IMR-90 (cell line): ENCODE measurements around the gene WASHC2C. TPM values are rescaled to one million over a fixed set of nuclear protein-coding genes. Genes with fewer than 3 reads are reported as not detected.
"Not testable (repeated sequence)": the region's sequence is repeated elsewhere in the genome, so short reads cannot be mapped to it uniquely, and the experiment has no call there.

ENCODE experiments used
- ATAC-seq: fragments of 200-7000 bp; cut with Tn5 transposase; 2 replicates; pipeline ENCODE4 v1.9.1; 2020; ENCODE audit warnings: low read depth, mild to moderate bottlenecking, moderate library complexity
- BruUV-seq: library from RNA; stranded (reverse); fragments of 400-500 nt; replicated peaks from 2 replicates; lab custom pipeline; 2021; lab: Mats Ljungman, UMichigan
- CTCF ChIA-PET: fragments of 300-600 bp; formaldehyde crosslinking; extraction: SDS; loops from one replicate; lab custom pipeline; 2021; ENCODE audit warnings: antibody characterized with exemption; lab: Yijun Ruan, JAX
- POLR2A ChIA-PET: fragments of 300-600 bp; sonication (Branson Sonifier 250); formaldehyde crosslinking; loops from one replicate; lab custom pipeline; 2022; ENCODE audit warnings: antibody characterized with exemption; ENCODE audit not compliant: unreplicated experiment; lab: Charles Lee
- DNase-seq: peaks from one replicate; pipeline ENCODE4 v3.0.0; 2013
- H2AFZ ChIP-seq: replicated peaks from 2 replicates; pipeline ENCODE3; 2013; ENCODE audit warnings: low read length, mild to moderate bottlenecking; ENCODE audit not compliant: poor library complexity
- H2AK5ac ChIP-seq: 2 replicates; pipeline ENCODE4 v1.6.1; 2013; ENCODE audit warnings: low read depth, low read length, inconsistent platforms
- H2AK9ac ChIP-seq: replicated peaks from 2 replicates; pipeline ENCODE3; 2013; ENCODE audit warnings: mild to moderate bottlenecking, low read depth, low read length, moderate library complexity; ENCODE audit not compliant: poor library complexity
- H2BK120ac ChIP-seq: 2 replicates; pipeline ENCODE4 v1.6.1; 2013; ENCODE audit warnings: low read depth, low read length, inconsistent platforms
- H2BK15ac ChIP-seq: 3 replicates; pipeline ENCODE4 v1.6.1; 2013; ENCODE audit warnings: low read depth, low read length, inconsistent platforms
- H2BK20ac ChIP-seq: 2 replicates; pipeline ENCODE4 v1.6.1; 2013; ENCODE audit warnings: low read depth, mild to moderate bottlenecking, inconsistent platforms, low read length, moderate library complexity
- H2BK5ac ChIP-seq: 2 replicates; pipeline ENCODE4 v1.6.1; 2013; ENCODE audit warnings: mild to moderate bottlenecking, low read depth, low read length, inconsistent platforms; ENCODE audit not compliant: poor library complexity, severe bottlenecking
- H3K14ac ChIP-seq: replicated peaks from 2 replicates; pipeline ENCODE4 v1.6.1; 2013; ENCODE audit warnings: low read depth, low read length, inconsistent platforms
- H3K18ac ChIP-seq: 2 replicates; pipeline ENCODE4 v1.6.1; 2013; ENCODE audit warnings: low read depth, low read length, control low read depth
- H3K23ac ChIP-seq: 2 replicates; pipeline ENCODE4 v1.6.1; 2013; ENCODE audit warnings: low read depth, low read length, inconsistent platforms
- H3K27ac ChIP-seq: 2 replicates; pipeline ENCODE4 v1.5.1; 2013; ENCODE audit warnings: mild to moderate bottlenecking, control low read depth, low read length; ENCODE audit not compliant: insufficient read depth
- H3K27me3 ChIP-seq: 2 replicates; pipeline ENCODE4 v1.6.1; 2013; ENCODE audit warnings: low read length; ENCODE audit not compliant: control insufficient read depth, insufficient read depth
- H3K36me3 ChIP-seq: 2 replicates; pipeline ENCODE4 v1.6.1; 2013; ENCODE audit warnings: low read length, mixed read lengths; ENCODE audit not compliant: control insufficient read depth, insufficient read depth
- H3K4ac ChIP-seq: 2 replicates; pipeline ENCODE4 v1.6.1; 2013; ENCODE audit warnings: low read depth, low read length, inconsistent platforms
- H3K4me1 ChIP-seq: 2 replicates; pipeline ENCODE4 v1.6.1; 2013; ENCODE audit warnings: low read length, mixed read lengths; ENCODE audit not compliant: control insufficient read depth, insufficient read depth
- H3K4me2 ChIP-seq: 2 replicates; pipeline ENCODE4 v1.6.1; 2013; ENCODE audit warnings: low read depth, mild to moderate bottlenecking, control low read depth, low read length, moderate library complexity
- H3K4me3 ChIP-seq: 2 replicates; pipeline ENCODE4 v1.5.1; 2013; ENCODE audit warnings: low read depth, mild to moderate bottlenecking, control low read depth, low read length, moderate library complexity; ENCODE audit not compliant: insufficient read depth
- H3K56ac ChIP-seq: 2 replicates; pipeline ENCODE4 v1.6.1; 2013; ENCODE audit warnings: low read length, inconsistent platforms; ENCODE audit not compliant: insufficient read depth; ENCODE audit errors: extremely low read depth
- H3K79me1 ChIP-seq, 2 experiments: 2 replicates each; pipeline ENCODE4 v1.6.1; 2013; ENCODE audit warnings: low read length in 2 of 2, inconsistent platforms in 1 of 2, low read depth in 1 of 2
- H3K9ac ChIP-seq: 2 replicates; pipeline ENCODE4 v1.6.1; 2013; ENCODE audit warnings: low read depth, low read length, control low read depth
- H3K9me1 ChIP-seq: 2 replicates; pipeline ENCODE4 v1.6.1; 2013; ENCODE audit warnings: low read length, inconsistent platforms; ENCODE audit not compliant: insufficient read depth
- H3K9me3 ChIP-seq: 2 replicates; pipeline ENCODE4 v1.6.1; 2013; ENCODE audit warnings: low read length; ENCODE audit not compliant: control insufficient read depth, insufficient read depth
- H4K20me1 ChIP-seq: 2 replicates; pipeline ENCODE4 v1.6.1; 2013; ENCODE audit warnings: low read length, inconsistent platforms; ENCODE audit not compliant: insufficient read depth
- H4K5ac ChIP-seq: 2 replicates; pipeline ENCODE4 v1.6.1; 2013; ENCODE audit warnings: mild to moderate bottlenecking, low read depth, low read length, control low read depth
- H4K8ac ChIP-seq, 2 experiments: 2 replicates each; pipeline ENCODE4 v1.6.1; 2013; ENCODE audit warnings: low read depth in 2 of 2, low read length in 2 of 2, control low read depth in 1 of 2, inconsistent platforms in 1 of 2
- H4K91ac ChIP-seq: 2 replicates; pipeline ENCODE4 v1.6.1; 2013; ENCODE audit warnings: low read depth, low read length, inconsistent platforms; ENCODE audit not compliant: insufficient read depth
- WGBS, 2 experiments: methylation state at CpG; one replicate each; pipeline versions ENCODE4 v1.1.5 to v1.1.7; 2013; ENCODE audit warnings: missing lambda C conversion rate in 2 of 2; ENCODE audit not compliant: insufficient read length in 1 of 2; ENCODE audit errors: extremely low coverage in 2 of 2; 5-methylcytosine and 5-hydroxymethylcytosine counted together
- dilution Hi-C: fragments of 300-500 bp; cut with HindIII; formaldehyde crosslinking; loops from one replicate; pipeline ENCODE4 v1.14.3; 2018; ENCODE audit warnings: low sequenced_read_pairs; ENCODE audit not compliant: unreplicated experiment
- in situ Hi-C: fragments of 300-500 bp; cut with MboI; formaldehyde crosslinking; loops from 3 replicates; pipeline ENCODE4 v1.14.3; 2019; ENCODE audit warnings: low sequenced_read_pairs, inconsistent platforms, mixed read lengths
- intact Hi-C: fragments of 100-400 bp; cut with micrococcal nuclease; formaldehyde crosslinking; loops from 2 replicates; pipeline ENCODE4 v1.10.0; 2022
- polyA plus RNA-seq, 3 experiments: library from polyadenylated mRNA; depleted of rRNA; stranded (reverse); fragments of >200 nt; gene quantifications; 2 replicates each; pipeline ENCODE4 v1.2.3, GENCODE V29; 2012; ENCODE audit warnings: low replicate concordance in 1 of 3
- total RNA-seq: library from RNA; depleted of rRNA; stranded (reverse); fragments of >200 nt; gene quantifications from 2 replicates; pipeline ENCODE4 v1.2.3, GENCODE V29; 2012

WASHC2C gene
- total and polyA plus RNA-seq, 2 of the 4 experiments (the other 2 are of a cell fraction): 22.2 to 27.2 TPM

DNA sequence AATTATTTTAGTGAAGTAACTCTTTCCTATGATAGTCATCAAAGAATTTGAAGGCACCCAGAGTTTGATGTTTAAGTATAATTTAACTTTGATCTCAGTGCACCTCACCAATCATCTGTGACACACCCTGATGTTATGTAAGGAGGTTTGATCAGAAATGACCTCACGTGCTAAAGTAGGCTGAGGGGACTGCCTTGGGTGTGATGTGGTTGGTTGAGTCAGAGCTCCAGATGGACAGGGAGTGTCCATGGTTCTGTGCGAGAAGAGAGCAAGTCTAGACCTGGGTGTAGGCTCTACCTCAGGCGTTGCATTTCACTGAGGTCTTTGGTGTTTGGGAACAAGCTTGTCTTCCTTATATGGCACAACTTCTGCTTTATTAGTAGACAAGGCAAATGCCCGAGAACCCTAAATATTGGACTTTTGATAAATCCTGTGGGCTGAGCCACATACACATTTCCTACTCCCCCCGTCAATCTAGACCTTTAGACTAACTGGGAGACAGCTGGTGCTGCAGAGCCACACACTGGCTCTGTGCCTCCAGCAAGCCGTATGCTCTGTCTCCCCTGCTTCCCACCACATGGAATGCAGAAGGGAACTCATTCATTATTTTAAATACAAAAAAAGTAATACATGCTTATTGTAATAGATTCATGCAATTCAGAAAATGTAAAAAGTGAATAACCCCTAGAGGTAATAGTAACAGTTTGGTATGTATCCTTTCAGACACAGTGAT lies 63.8 kb downstream of the WASHC2C start:
- H3K4me1 ChIP-seq, H2BK120ac ChIP-seq, H3K4me3 ChIP-seq, in situ Hi-C loops, H4K20me1 ChIP-seq, CTCF ChIA-PET, H3K79me1 ChIP-seq, H2BK20ac ChIP-seq, H3K56ac ChIP-seq, H4K5ac ChIP-seq, H2BK15ac ChIP-seq, intact Hi-C loops, H3K14ac ChIP-seq, H3K27ac ChIP-seq, H3K4me2 ChIP-seq, dilution Hi-C loops, H3K4ac ChIP-seq, H3K23ac ChIP-seq, H2AK5ac ChIP-seq, H4K91ac ChIP-seq, H4K8ac ChIP-seq, H3K18ac ChIP-seq, BruUV-seq, H2AFZ ChIP-seq, ATAC-seq, H3K27me3 ChIP-seq, H2AK9ac ChIP-seq, POLR2A ChIA-PET, H3K9ac ChIP-seq, H2BK5ac ChIP-seq, H3K9me1 ChIP-seq, H3K9me3 ChIP-seq: not testable (repeated sequence)
- no CpG with 5 or more reads among the region's 6 CpGs for WGBS, 2 experiments
- H3K36me3 ChIP-seq: peaks cover 16% of the 10 kb centered on the region
- peak; percentile 6 for DNase-seq

DNA sequence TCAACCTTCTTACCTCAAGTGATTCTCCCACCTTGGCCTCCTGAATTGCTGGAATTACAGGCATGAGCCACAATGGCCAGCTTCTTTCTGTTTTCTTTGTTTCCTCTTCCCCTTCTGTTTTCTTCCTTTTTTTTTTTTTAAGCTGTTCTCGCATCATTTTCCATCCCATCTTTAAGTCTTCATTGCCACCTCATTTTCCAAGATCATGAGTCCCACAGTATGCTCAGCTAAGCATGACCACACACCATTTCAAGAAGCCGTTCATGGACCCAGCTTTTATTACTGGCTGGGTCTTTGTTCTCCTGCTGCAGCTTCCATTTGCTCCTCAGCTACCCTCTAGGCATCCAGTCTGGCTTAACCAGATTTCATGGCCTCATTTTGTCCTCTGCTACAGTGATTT lies 67.7 kb downstream of the WASHC2C start:
- H4K91ac ChIP-seq, H3K79me1 ChIP-seq, H3K36me3 ChIP-seq, H3K18ac ChIP-seq, H3K4me1 ChIP-seq, H3K14ac ChIP-seq, H2BK5ac ChIP-seq, H3K4ac ChIP-seq, H3K4me3 ChIP-seq, H3K27me3 ChIP-seq, H2BK15ac ChIP-seq, H3K4me2 ChIP-seq, ATAC-seq, in situ Hi-C loops, dilution Hi-C loops, H4K8ac ChIP-seq, BruUV-seq, H3K27ac ChIP-seq, H4K5ac ChIP-seq, DNase-seq, H2AFZ ChIP-seq, H2AK5ac ChIP-seq, CTCF ChIA-PET, H3K56ac ChIP-seq, POLR2A ChIA-PET, intact Hi-C loops, H4K20me1 ChIP-seq, H2BK120ac ChIP-seq, H3K9ac ChIP-seq, H2AK9ac ChIP-seq, H2BK20ac ChIP-seq, H3K9me1 ChIP-seq, H3K9me3 ChIP-seq, H3K23ac ChIP-seq: not testable (repeated sequence)
- no CpG with 5 or more reads among the region's 2 CpGs for WGBS, 2 experiments
